Activated T-cell treated with anti-CD3 and anti-CD28 coated beads, Interleukin-2, amount 50 U/mL, for 72 hours (primary cell): Measurements from ENCODE around the gene VTI1A. TPM values are rescaled to one million over a fixed set of nuclear protein-coding genes. Genes with fewer than 3 reads are reported as not detected.

ENCODE experiments used
- ATAC-seq, 2 donors: fragments of 150-1000 bp; cut with Tn5 transposase; replicated peaks in 1 of 2; 2 replicates each; pipeline ENCODE4 v1.10.0; 2021; ENCODE audit warnings: moderate library complexity in 2 of 2, mild to moderate bottlenecking in 1 of 2
- DNase-seq, 2 donors: peaks; one replicate each; pipeline ENCODE4 v3.0.0; 2021 to 2022; ENCODE audit warnings: mixed read lengths in 1 of 2
- H3K27ac Mint-ChIP-seq: one replicate; pipeline ENCODE4 v1.8.0; 2022; ENCODE audit warnings: mild to moderate bottlenecking, moderate library complexity, mixed read lengths
- H3K27me3 Mint-ChIP-seq: one replicate; pipeline ENCODE4 v1.8.0; 2022; ENCODE audit warnings: low read depth, mixed read lengths
- H3K36me3 Mint-ChIP-seq, 2 donors: one replicate each; pipeline ENCODE4 v1.8.0; 2022; ENCODE audit warnings: mixed read lengths in 2 of 2, mild to moderate bottlenecking in 1 of 2; ENCODE audit not compliant: insufficient read depth in 2 of 2
- H3K4me1 Mint-ChIP-seq: one replicate; pipeline ENCODE4 v1.8.0; 2022; ENCODE audit warnings: low read depth, mixed read lengths
- H3K4me3 Mint-ChIP-seq, 2 donors: one replicate each; pipeline ENCODE4 v1.8.0; 2022; ENCODE audit warnings: mild to moderate bottlenecking in 2 of 2, mixed read lengths in 2 of 2, moderate library complexity in 2 of 2
- H3K9me3 Mint-ChIP-seq, 2 donors: one replicate each; pipeline ENCODE4 v1.8.0; 2022; ENCODE audit warnings: mixed read lengths in 2 of 2
- total RNA-seq, 2 donors: library from RNA; stranded (reverse); gene quantifications; one replicate each; pipeline ENCODE4 v1.2.3, GENCODE V29; 2022

The VTI1A gene
- total RNA-seq, 2 donors from 2014 or later: 65.5 to 71.8 TPM

GRCh38 chr10:112831859-112832258 is 384.8 kb downstream of the VTI1A start:
- DNase-seq: no peak
- H3K27me3 Mint-ChIP-seq: no peaks in the 10 kb centered on the region
- no peak for ATAC-seq
- H3K27ac Mint-ChIP-seq: peak overlapping the region; percentile 54
- no peaks in the 10 kb centered on the region for H3K9me3 Mint-ChIP-seq
- no peaks in the 10 kb centered on the region for H3K36me3 Mint-ChIP-seq
- no peak overlapping the region for H3K4me3 Mint-ChIP-seq
- no peaks in the 10 kb centered on the region for H3K4me1 Mint-ChIP-seq

GRCh38 chr10:112832361-112832878 is 385.4 kb downstream of the VTI1A start:
- H3K36me3 Mint-ChIP-seq: no peaks in the 10 kb centered on the region
- H3K4me3 Mint-ChIP-seq: no peak overlapping the region
- DNase-seq (no peak), ATAC-seq (no peak)
- H3K9me3 Mint-ChIP-seq: no peaks in the 10 kb centered on the region
- no peaks in the 10 kb centered on the region for H3K27me3 Mint-ChIP-seq
- no peak overlapping the region for H3K27ac Mint-ChIP-seq
- no peaks in the 10 kb centered on the region for H3K4me1 Mint-ChIP-seq

GRCh38 chr10:112832959-112833358 is 385.9 kb downstream of the VTI1A start:
- Mint-ChIP-seq H3K4me3 (no peak overlapping the region), H3K27ac (no peak overlapping the region), H3K27me3 (no peaks in the 10 kb centered on the region), H3K9me3 (no peaks in the 10 kb centered on the region), H3K4me1 (no peaks in the 10 kb centered on the region), H3K36me3 (no peaks in the 10 kb centered on the region)
- ATAC-seq (no peak), DNase-seq (no peak)

GRCh38 chr10:112834751-112835181 is 387.8 kb downstream of the VTI1A start:
- no peaks in the 10 kb centered on the region for H3K4me1 Mint-ChIP-seq
- ATAC-seq (no peak), DNase-seq (no peak)
- H3K27me3 Mint-ChIP-seq: no peaks in the 10 kb centered on the region
- no peak overlapping the region for H3K27ac Mint-ChIP-seq
- H3K4me3 Mint-ChIP-seq: no peak overlapping the region
- H3K36me3 Mint-ChIP-seq: no peaks in the 10 kb centered on the region
- no peaks in the 10 kb centered on the region for H3K9me3 Mint-ChIP-seq

GRCh38 chr10:112835217-112835715 is 388.3 kb downstream of the VTI1A start:
- no peaks in the 10 kb centered on the region for H3K27me3 Mint-ChIP-seq
- peaks cover 3 to 4% of the 10 kb centered on the region in 2 donors for H3K9me3 Mint-ChIP-seq
- DNase-seq (no peak), ATAC-seq (no peak)
- H3K4me3 Mint-ChIP-seq: no peak overlapping the region
- no peak overlapping the region for H3K27ac Mint-ChIP-seq
- no peaks in the 10 kb centered on the region for H3K4me1 Mint-ChIP-seq
- no peaks in the 10 kb centered on the region for H3K36me3 Mint-ChIP-seq

- H3K27ac Mint-ChIP-seq: no peak overlapping the region
- ATAC-seq: no peak
- H3K9me3 Mint-ChIP-seq: peaks cover 4 to 5% of the 10 kb centered on the region in 2 donors
- H3K4me1 Mint-ChIP-seq: no peaks in the 10 kb centered on the region
- no peak for DNase-seq
- no peaks in the 10 kb centered on the region for H3K36me3 Mint-ChIP-seq
- no peaks in the 10 kb centered on the region for H3K27me3 Mint-ChIP-seq
- no peak overlapping the region for H3K4me3 Mint-ChIP-seq
Measured at GRCh38 chr10:112835944-112836451, 389.0 kb downstream of the VTI1A start.

- Mint-ChIP-seq H3K36me3 (no peaks in the 10 kb centered on the region), H3K4me3 (no peak overlapping the region), H3K9me3 (peaks cover 4 to 5% of the 10 kb centered on the region in 2 donors), H3K27ac (no peak overlapping the region), H3K4me1 (no peaks in the 10 kb centered on the region), H3K27me3 (no peaks in the 10 kb centered on the region)
- DNase-seq (no peak), ATAC-seq (no peak)
Measured at GRCh38 chr10:112838784-112839481, 391.9 kb downstream of the VTI1A start.

GRCh38 chr10:112839928-112840654 is 393.1 kb downstream of the VTI1A start:
- Mint-ChIP-seq H3K4me1 (no peaks in the 10 kb centered on the region), H3K4me3 (no peak overlapping the region), H3K27ac (no peak overlapping the region), H3K36me3 (peaks cover 3% of the 10 kb centered on the region in 2 donors), H3K9me3 (peaks cover 8% of the 10 kb centered on the region in 2 donors), H3K27me3 (no peaks in the 10 kb centered on the region)
- ATAC-seq (no peak), DNase-seq (no peak)

- no peaks in the 10 kb centered on the region for H3K27me3 Mint-ChIP-seq
- H3K27ac Mint-ChIP-seq: no peak overlapping the region
- no peaks in the 10 kb centered on the region for H3K4me1 Mint-ChIP-seq
- H3K36me3 Mint-ChIP-seq: peaks cover 8% of the 10 kb centered on the region in 2 donors
- no peak for DNase-seq
- peaks cover 8% of the 10 kb centered on the region in 2 donors for H3K9me3 Mint-ChIP-seq
- ATAC-seq: no peak
- H3K4me3 Mint-ChIP-seq: no peak overlapping the region
Measured at GRCh38 chr10:112841549-112841948, 394.5 kb downstream of the VTI1A start.

- Mint-ChIP-seq H3K4me3 (no peak overlapping the region), H3K27ac (no peak overlapping the region), H3K9me3 (peaks cover 15 to 16% of the 10 kb centered on the region in 2 donors), H3K27me3 (no peaks in the 10 kb centered on the region), H3K4me1 (no peaks in the 10 kb centered on the region), H3K36me3 (peaks cover 16% of the 10 kb centered on the region in 2 donors)
- ATAC-seq (no peak), DNase-seq (no peak)
Measured at GRCh38 chr10:112842832-112843360, 395.9 kb downstream of the VTI1A start.

GRCh38 chr10:112843623-112844022 is 396.6 kb downstream of the VTI1A start:
- Mint-ChIP-seq H3K27me3 (no peaks in the 10 kb centered on the region), H3K27ac (no peak overlapping the region), H3K4me1 (no peaks in the 10 kb centered on the region), H3K9me3 (peaks cover 18 to 21% of the 10 kb centered on the region in 2 donors), H3K36me3 (peaks cover 19 to 22% of the 10 kb centered on the region in 2 donors), H3K4me3 (no peak overlapping the region)
- DNase-seq: no peak
- no peak for ATAC-seq

- ATAC-seq (no peak), DNase-seq (no peak)
- Mint-ChIP-seq H3K27ac (no peak overlapping the region), H3K9me3 (peaks cover 18 to 21% of the 10 kb centered on the region in 2 donors), H3K4me1 (peaks cover 4% of the 10 kb centered on the region), H3K36me3 (peaks cover 22 to 24% of the 10 kb centered on the region in 2 donors), H3K4me3 (no peak overlapping the region), H3K27me3 (no peaks in the 10 kb centered on the region)
Measured at GRCh38 chr10:112844681-112845544, 397.9 kb downstream of the VTI1A start.
